ENCODE results near the gene ABCA1.

GRCh38 chr9:104971511-104971910 is 43.6 kb upstream of the ABCA1 start:
- no peak for TF ChIP-seq FOXK2 (IDR thresholded peaks at IDR 0.05)
- TF ChIP-seq SP1 (IDR thresholded peaks at IDR 0.05) = no peak
- TF ChIP-seq HDGF (IDR thresholded peaks at IDR 0.05; ENCODE audit: borderline replicate concordance) = no peak
- TF ChIP-seq FOXM1 (IDR thresholded peaks at IDR 0.05; ENCODE audit: borderline replicate concordance) = no peak
- TF ChIP-seq BHLHE40 (IDR thresholded peaks at IDR 0.05; ENCODE audit: borderline replicate concordance) = no peak
- no peak for TF ChIP-seq CTBP1 (IDR thresholded peaks at IDR 0.05; ENCODE audit: borderline replicate concordance)
- TF ChIP-seq FOXA1 (IDR thresholded peaks at IDR 0.05) = no peak
- TF ChIP-seq ELF4 (IDR thresholded peaks at IDR 0.05) = no peak
- TF ChIP-seq NFRKB (IDR thresholded peaks at IDR 0.05) = no peak
- no peak for TF ChIP-seq SUZ12 (IDR thresholded peaks at IDR 0.05)
- TF ChIP-seq LEF1 (IDR thresholded peaks at IDR 0.05; ENCODE audit: borderline replicate concordance) = no peak
- no peak for TF ChIP-seq ZNF384 (IDR thresholded peaks at IDR 0.05)
- no peak for TF ChIP-seq TARDBP (IDR thresholded peaks at IDR 0.05)
